Right lobe of liver (tissue), 4 donors: ENCODE data around the gene IFNL4.

ENCODE experiments used
- POLR2A ChIP-seq: fragments of 450-650 bp; IDR thresholded peaks from one replicate; pipeline ENCODE4 v1.6.1; 2017; ENCODE audit warnings: antibody characterized with exemption, mild to moderate bottlenecking
- TF ChIP-seq, protein P1 (sequence below), 4 donors: fragments of 200-600 bp in 3 of 4; fragments of 450-650 bp in 1 of 4; IDR thresholded peaks; one replicate each; pipeline versions ENCODE4 v1.5.1 to v1.8.0; 2016 to 2022; ENCODE audit warnings: antibody characterized with exemption in 4 of 4, mild to moderate bottlenecking in 2 of 4
- donor health status: DM: no; HTN: no; CAD: no.
- donor health status: DM: no; HTN: no; CAD: no.
- donor health status: DM: no; HTN: yes; CAD: no.

GRCh38 chr19:39251081-39251480 lies 2.4 kb upstream of the IFNL4 start:
- TF ChIP-seq, protein P1, sequence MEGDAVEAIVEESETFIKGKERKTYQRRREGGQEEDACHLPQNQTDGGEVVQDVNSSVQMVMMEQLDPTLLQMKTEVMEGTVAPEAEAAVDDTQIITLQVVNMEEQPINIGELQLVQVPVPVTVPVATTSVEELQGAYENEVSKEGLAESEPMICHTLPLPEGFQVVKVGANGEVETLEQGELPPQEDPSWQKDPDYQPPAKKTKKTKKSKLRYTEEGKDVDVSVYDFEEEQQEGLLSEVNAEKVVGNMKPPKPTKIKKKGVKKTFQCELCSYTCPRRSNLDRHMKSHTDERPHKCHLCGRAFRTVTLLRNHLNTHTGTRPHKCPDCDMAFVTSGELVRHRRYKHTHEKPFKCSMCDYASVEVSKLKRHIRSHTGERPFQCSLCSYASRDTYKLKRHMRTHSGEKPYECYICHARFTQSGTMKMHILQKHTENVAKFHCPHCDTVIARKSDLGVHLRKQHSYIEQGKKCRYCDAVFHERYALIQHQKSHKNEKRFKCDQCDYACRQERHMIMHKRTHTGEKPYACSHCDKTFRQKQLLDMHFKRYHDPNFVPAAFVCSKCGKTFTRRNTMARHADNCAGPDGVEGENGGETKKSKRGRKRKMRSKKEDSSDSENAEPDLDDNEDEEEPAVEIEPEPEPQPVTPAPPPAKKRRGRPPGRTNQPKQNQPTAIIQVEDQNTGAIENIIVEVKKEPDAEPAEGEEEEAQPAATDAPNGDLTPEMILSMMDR (IDR thresholded peaks at IDR 0.05) = no peak
- TF ChIP-seq POLR2A = no peak
